ENCODE data around the gene EXOG.

EXOG gene, protein sequence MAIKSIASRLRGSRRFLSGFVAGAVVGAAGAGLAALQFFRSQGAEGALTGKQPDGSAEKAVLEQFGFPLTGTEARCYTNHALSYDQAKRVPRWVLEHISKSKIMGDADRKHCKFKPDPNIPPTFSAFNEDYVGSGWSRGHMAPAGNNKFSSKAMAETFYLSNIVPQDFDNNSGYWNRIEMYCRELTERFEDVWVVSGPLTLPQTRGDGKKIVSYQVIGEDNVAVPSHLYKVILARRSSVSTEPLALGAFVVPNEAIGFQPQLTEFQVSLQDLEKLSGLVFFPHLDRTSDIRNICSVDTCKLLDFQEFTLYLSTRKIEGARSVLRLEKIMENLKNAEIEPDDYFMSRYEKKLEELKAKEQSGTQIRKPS

DNA sequence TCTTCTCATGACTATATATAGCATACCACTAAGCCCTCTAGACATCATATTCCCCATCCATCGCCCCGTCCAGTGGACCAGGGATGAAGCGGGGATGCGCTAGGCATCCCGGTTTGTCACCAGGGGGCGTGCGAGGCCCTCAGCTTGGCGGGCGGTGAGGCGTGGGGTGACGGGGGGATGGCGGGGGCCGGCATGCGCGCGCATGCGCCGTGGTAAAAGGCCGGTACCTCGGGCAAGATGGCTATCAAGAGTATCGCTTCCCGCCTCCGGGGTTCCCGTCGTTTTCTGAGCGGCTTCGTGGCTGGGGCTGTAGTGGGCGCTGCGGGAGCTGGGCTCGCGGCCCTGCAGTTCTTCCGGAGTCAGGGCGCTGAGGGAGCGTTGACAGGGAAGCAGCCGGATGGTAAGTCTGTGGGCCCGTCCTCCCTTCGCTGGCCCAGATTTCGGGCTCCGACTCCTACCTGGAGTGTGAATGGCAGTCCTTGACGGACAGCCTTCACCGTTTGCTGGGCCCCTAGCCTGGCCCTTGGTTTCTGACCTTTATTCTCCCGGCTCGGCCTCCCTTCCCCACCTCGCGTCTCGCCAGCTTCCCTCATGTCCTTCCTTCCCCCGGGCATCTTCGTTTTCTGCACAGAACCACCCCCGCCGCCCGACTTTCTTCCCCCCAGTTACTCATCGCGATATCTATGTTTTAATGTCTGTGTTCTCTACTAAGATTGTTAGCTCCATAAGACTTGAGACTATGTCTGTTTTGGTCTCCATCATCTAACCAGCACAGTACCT lies at the start of gene EXOG:
TSS of gene EXOG (plus strand) at position 210 of the 780 bp plus-strand sequence. CDS start at position 238, 28 bp downstream.
- Mint-ChIP-seq H3K4me3 (peak within 1 kb of the TSS; percentile 92), H3K27ac (peak within 1 kb of the TSS; percentile 94), H3K4me1 (peaks cover 18% of the 10 kb centered on the region), H3K36me3 (peaks cover 41% of the 10 kb centered on the region), H3K9me3 (no peaks in the 10 kb centered on the region)
- ATAC-seq, result peak; percentile 93
- peak; percentile 91 to 95 for DNase-seq (ENCODE audit: low spot score in 2 of 2)

DNA sequence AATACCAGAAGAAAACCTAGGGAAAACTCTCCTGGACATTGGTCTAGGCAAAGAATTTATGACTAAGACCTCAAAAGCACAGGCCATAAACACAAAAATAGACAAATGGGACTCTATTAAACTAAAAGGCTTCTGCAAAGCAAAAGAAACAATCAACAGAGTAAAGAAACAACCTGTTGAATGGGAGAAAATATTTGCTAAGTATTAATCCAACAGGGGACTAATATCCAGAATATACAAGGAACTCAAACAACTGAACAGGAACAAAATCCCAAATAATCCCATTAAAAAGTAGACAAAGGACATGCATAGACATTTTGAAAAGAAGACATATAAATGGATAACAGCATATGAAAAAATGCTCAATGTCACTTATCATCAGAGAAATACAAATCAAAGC lies 49.3 kb upstream of the EXOG start:
- Mint-ChIP-seq H3K4me3 (no peak overlapping the region), H3K9me3 (no peaks in the 10 kb centered on the region), H3K27ac (no peak overlapping the region), H3K4me1 (no peaks in the 10 kb centered on the region), H3K36me3 (no peaks in the 10 kb centered on the region)
- no peak for ATAC-seq
- DNase-seq (ENCODE audit: low spot score in 2 of 2), result no peak

- Mint-ChIP-seq H3K4me1 (peaks cover 18% of the 10 kb centered on the region), H3K36me3 (no peaks in the 10 kb centered on the region), H3K4me3 (no peak overlapping the region), H3K9me3 (no peaks in the 10 kb centered on the region), H3K27ac (no peak overlapping the region)
- ATAC-seq (no peak), DNase-seq (ENCODE audit: low spot score in 2 of 2) (peak in 1 of 2 donors; percentile 37)
Observed at GRCh38 chr3:38450853-38451252, 45.3 kb upstream of the EXOG start.

DNA sequence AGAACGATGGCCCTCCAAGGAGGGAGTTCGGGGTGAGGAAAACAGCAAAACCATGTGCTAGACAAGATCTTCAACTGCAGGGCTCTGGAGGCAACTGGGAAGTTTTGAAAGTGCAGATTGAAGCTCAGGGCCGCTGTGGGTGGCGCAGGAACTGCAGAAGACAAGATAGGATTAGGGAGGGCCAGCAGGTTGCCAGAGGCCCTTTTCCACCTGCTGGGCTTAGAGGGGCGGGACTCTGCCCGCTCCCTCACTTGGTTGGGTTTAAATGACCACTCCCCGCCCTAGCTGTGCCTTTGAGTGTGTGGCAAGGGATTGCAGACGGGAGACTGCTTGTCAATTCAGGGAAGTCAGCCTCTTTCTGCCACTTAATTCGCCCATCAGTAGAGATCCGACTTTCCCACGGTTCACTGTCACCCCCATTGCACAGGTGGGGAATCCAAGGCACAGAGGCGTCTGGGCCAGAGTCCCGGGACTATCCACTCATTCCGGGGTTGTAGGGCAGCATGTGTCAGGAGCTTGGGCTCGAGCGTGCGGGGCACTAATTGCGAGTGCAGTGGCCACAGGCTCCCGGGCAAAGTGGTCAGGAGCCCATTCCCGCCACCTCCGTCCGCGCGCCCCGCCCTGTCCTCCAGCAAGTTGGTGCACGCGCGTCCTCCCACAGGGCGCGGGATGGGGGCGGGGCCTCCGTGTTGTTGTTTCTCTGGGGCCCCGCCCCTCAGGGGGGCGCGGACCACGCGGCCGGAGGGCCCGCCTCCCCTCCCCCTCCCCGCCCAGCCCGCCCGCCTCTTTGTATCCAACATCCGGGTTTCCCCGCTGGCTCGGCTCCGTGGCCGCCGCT lies 42.8 kb upstream of the EXOG start, which contains the start of gene ACVR2B:
TSS of gene ACVR2B (plus strand) at position 816 of the 838 bp plus-strand sequence. CDS start 433 bp downstream, outside the sequence.
- H3K9me3 Mint-ChIP-seq, result no peaks in the 10 kb centered on the region
- H3K4me1 Mint-ChIP-seq, result peaks cover 23% of the 10 kb centered on the region
- H3K27ac Mint-ChIP-seq, result peak within 1 kb of the TSS; percentile 92
- peak; percentile 72 for ATAC-seq
- no peaks in the 10 kb centered on the region for H3K36me3 Mint-ChIP-seq
- peak; percentile 57 to 82 for DNase-seq (ENCODE audit: low spot score in 2 of 2)
- H3K4me3 Mint-ChIP-seq, result peak within 1 kb of the TSS; percentile 91

- Mint-ChIP-seq H3K9me3 (no peaks in the 10 kb centered on the region), H3K4me1 (peaks cover 23% of the 10 kb centered on the region), H3K36me3 (no peaks in the 10 kb centered on the region), H3K4me3 (peak overlapping the region; percentile 91), H3K27ac (peak overlapping the region; percentile 92)
- ATAC-seq (no peak), DNase-seq (ENCODE audit: low spot score in 2 of 2) (no peak)
Observed at GRCh38 chr3:38453913-38454177, 42.3 kb upstream of the EXOG start.

DNA sequence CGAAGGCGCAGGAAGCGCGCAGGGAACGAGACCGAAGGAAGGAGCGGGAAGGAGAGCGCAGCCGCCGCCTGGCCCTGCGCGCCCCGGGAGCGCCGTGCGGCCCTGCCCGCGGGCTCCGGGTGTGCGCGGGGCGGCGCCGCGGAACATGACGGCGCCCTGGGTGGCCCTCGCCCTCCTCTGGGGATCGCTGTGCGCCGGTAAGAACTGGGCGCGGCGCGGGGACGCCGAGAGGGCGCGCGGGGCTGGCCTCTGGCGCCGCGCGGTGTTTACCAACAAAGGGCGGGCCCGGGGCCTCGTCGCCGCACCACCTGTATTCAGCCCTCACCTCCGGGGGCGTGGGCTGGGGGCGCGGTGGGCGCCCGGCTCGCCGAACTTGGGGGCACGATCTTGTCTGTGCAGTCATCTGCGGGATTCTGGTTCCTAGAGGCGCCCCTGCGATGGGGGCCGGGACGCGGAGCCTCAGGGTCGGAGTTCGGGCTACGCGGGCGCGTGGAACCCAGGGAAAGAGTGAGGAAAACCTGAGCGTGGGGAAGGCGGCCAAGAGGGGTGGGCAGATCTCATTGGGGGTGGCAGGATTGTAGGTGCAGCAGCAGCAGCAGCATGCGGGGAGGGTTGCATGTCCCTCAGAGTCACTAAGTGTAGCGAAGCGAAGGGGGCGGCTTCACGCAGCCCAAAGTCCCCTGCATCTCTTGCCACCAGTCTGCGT lies 41.8 kb upstream of the EXOG start:
- DNase-seq (ENCODE audit: low spot score in 2 of 2) (peak; percentile 20 to 69), ATAC-seq (peak; percentile 69)
- Mint-ChIP-seq H3K4me3 (peak overlapping the region; percentile 91), H3K27ac (peak overlapping the region; percentile 92), H3K4me1 (peaks cover 23% of the 10 kb centered on the region), H3K36me3 (no peaks in the 10 kb centered on the region), H3K9me3 (no peaks in the 10 kb centered on the region)

DNA sequence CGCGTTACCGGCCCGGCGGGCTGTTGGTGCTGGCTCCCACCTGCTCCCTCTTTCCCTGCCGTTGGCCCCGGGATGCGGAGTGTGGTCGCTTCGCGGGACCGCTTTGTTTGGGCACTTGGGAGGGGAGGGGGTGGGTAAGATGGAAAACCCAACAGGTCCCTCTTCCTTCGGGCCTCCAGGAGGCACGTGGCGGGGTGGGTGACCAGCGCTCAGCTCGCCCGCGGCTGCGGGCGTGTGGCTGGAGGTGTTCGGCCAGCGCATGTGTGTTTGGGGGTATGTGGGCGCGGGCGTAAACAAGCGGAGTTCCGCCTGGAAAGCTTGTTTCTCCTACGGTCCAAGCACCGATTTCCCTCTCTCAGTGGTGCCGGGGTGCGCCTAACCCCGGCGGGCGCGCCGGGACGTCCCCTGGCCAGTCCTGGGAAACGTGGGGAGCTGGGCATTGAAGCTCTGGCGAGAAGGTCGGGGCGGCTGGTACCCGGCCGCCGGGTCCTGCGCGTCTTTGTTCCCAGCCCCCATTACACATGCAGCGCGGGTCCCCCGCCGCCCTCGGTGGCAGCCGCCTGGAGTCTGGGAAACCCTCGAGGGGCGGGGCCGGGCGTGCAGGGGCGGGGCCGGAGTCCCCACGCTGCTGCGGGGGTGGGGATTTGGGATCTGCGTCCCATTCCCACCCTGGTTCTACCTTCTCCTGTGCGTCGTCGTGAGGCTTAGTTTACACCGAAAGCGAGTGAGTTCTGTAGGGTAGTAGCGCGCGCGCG lies 41.1 kb upstream of the EXOG start:
- H3K4me3 Mint-ChIP-seq, result peak overlapping the region; percentile 91
- peaks cover 26% of the 10 kb centered on the region for H3K4me1 Mint-ChIP-seq
- ATAC-seq (peak; percentile 15), DNase-seq (ENCODE audit: low spot score in 2 of 2) (peak in 1 of 2 donors; percentile 72)
- H3K36me3 Mint-ChIP-seq, result no peaks in the 10 kb centered on the region
- H3K27ac Mint-ChIP-seq, result peak overlapping the region; percentile 92
- H3K9me3 Mint-ChIP-seq, result no peaks in the 10 kb centered on the region

DNA sequence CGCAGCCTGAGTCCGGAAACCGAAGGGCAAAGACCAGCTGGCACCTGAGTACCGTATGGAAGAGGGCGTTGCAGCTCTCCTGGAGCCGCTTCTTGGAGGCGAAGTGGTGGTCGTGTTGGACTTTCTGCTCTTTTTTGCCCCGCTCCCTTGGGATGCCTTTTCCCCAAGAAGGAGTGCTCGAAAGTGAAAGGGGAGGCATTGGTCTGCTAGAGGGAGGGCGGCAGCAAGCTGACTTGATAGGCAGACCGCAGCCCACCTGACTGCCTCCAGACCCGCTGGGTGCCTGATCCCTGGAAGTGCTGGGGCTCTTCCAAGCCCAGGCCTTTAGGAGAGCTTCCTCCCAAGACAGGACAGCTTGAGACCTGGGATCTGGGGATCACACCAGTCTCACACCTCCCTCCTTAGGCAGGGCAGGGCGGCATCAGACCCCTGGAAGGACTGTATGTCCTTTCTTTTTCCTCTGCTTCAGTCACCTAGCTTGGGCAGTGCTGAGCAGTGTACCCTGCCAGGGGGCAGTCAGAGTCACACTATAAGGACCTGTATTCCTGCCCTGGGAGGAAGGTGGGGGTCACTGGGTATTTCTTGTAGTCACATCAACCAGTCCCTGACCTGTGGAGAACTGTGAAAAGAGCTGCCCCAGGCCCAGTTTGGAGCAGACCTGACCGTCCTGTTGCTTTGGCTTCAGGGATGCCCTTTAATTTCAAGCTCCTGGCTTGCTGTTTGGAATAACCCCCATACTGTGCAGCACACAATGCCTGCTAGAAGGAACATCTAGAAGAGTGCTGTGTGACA lies 40.3 kb upstream of the EXOG start:
- ATAC-seq, result peak; percentile 53
- no peak for DNase-seq (ENCODE audit: low spot score in 2 of 2)
- Mint-ChIP-seq H3K4me1 (peaks cover 34% of the 10 kb centered on the region), H3K4me3 (peak overlapping the region; percentile 91), H3K27ac (no peak overlapping the region), H3K36me3 (no peaks in the 10 kb centered on the region), H3K9me3 (no peaks in the 10 kb centered on the region)

DNA sequence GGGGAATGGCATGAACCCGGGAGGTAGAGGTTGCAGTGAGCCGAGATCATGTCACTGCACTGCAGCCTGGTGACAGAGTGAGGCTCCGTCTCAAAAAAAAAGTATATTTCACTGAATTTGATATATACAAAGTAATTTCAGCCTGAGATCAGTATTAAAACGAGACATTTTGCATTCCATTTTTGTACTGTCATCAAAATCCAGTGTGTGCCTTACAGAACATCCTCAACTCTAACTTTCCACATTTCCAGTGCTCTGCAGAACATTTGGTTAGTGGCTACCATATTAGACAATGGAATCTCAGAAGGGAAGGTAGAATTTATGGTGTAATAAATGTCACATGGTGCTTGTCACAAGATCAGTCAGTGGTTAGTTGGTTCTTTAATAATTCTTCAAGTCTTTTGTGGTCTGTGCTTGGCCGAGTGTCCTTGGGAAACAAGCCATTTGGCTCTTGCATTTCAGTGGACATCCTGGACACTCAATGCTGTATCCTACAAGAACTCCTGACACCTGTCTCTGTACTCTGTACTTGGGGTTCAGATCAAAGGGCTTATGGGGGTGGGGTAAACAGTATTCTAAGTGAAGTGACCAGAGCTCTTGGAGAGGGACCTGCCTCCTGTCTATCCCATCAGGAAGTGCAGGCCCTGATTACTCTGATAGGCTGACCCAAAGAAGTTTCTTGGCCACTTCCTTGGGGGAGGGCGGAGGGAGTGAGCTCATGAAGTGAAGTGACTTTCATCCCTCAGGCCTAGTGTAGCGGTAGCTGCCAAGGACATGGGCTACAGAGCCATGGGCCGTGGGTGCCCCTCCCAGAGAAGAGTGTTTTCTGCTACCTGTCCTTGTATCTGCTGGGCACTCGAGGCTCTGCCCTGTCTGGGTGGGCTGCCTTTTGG lies 38.8 kb upstream of the EXOG start:
- H3K36me3 Mint-ChIP-seq, result no peaks in the 10 kb centered on the region
- H3K4me1 Mint-ChIP-seq, result peaks cover 34% of the 10 kb centered on the region
- DNase-seq (ENCODE audit: low spot score in 2 of 2) (peak in 1 of 2 donors; percentile 43), ATAC-seq (no peak)
- no peaks in the 10 kb centered on the region for H3K9me3 Mint-ChIP-seq
- no peak overlapping the region for H3K4me3 Mint-ChIP-seq
- H3K27ac Mint-ChIP-seq, result no peak overlapping the region

DNA sequence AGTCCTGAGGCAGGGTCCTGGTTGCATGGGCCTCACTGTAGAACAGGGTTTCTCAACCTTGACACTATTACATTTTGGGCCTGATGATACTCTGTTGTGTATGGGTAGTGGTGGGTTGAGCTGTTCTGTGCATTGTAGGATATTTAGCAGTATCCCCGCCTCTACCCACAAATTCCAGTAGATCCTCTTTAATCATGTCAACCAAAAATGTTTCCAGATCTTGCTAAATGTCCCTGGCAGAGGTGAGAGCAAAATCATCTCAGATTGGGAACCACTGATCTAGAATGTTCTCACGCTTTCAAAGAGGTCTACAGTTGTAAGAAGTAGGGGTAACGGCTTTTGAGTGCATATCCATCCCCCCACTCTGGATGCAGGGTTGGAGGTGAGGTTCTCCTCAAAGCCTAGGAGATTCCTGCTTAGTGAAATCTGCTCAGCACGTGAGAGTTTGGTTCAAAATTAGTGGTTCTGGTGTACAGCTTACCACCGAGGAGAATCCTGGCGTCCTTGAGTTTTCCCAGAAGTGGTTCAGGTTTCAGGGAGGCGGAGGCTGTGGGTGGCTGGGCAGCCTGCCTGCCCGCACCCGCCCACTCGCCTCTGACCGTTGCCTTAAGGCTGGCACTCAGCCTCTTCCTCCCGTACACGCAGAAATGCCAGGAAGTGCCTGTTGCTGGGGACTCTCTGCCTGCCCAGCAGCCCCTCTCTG lies 37.2 kb upstream of the EXOG start:
- DNase-seq (ENCODE audit: low spot score in 2 of 2) (no peak), ATAC-seq (no peak)
- H3K4me3 Mint-ChIP-seq, result no peak overlapping the region
- H3K27ac Mint-ChIP-seq, result no peak overlapping the region
- no peaks in the 10 kb centered on the region for H3K9me3 Mint-ChIP-seq
- H3K36me3 Mint-ChIP-seq, result no peaks in the 10 kb centered on the region
- H3K4me1 Mint-ChIP-seq, result peaks cover 27% of the 10 kb centered on the region

GRCh38 chr3:38459499-38460048 lies 36.6 kb upstream of the EXOG start:
- ATAC-seq, result no peak
- H3K27ac Mint-ChIP-seq, result peak overlapping the region; percentile 29
- H3K36me3 Mint-ChIP-seq, result no peaks in the 10 kb centered on the region
- H3K9me3 Mint-ChIP-seq, result no peaks in the 10 kb centered on the region
- no peak overlapping the region for H3K4me3 Mint-ChIP-seq
- peaks cover 23% of the 10 kb centered on the region for H3K4me1 Mint-ChIP-seq
- peak in 1 of 2 donors; percentile 44 for DNase-seq (ENCODE audit: low spot score in 2 of 2)
